ENCODE data around the gene KRT73.

GRCh38 chr12:52667509-52667908 lies 49.1 kb upstream of the KRT73 start:
- TF ChIP-seq MAX (IDR thresholded peaks at IDR 0.05) (no peak), USF1 (IDR thresholded peaks at IDR 0.05) (no peak), RAD21 (IDR thresholded peaks at IDR 0.05; ENCODE audit: low read depth) (peak; percentile 68), FOXM1 (IDR thresholded peaks at IDR 0.05; ENCODE audit: borderline replicate concordance, low read depth) (no peak), TAF1 (IDR thresholded peaks at IDR 0.05; ENCODE audit: low read depth) (no peak), TEAD4 (IDR thresholded peaks at IDR 0.05) (no peak), EGR1 (IDR thresholded peaks at IDR 0.05) (no peak), YY1 (IDR thresholded peaks at IDR 0.05; ENCODE audit: low read depth) (no peak)

Data from Ishikawa (cell line).